Mesendoderm (in vitro differentiated cells): ENCODE results near the gene HSD11B1.

Source experiments
- DNase-seq: peaks from one replicate; pipeline ENCODE4 v3.0.0; 2013
- H2AK5ac ChIP-seq: 2 replicates; pipeline ENCODE4 v1.6.1; 2013; ENCODE audit warnings: low read length, inconsistent platforms
- H2BK120ac ChIP-seq: 2 replicates; pipeline ENCODE4 v1.6.1; 2013; ENCODE audit warnings: low read depth, mild to moderate bottlenecking, low read length, moderate library complexity, mixed read lengths
- H2BK15ac ChIP-seq: replicated peaks from 2 replicates; pipeline ENCODE4 v1.6.1; 2013; ENCODE audit warnings: low read depth, mild to moderate bottlenecking, moderate library complexity
- H2BK5ac ChIP-seq: 2 replicates; pipeline ENCODE4 v1.6.1; 2013; ENCODE audit warnings: low read length, inconsistent platforms
- H3K18ac ChIP-seq: 2 replicates; pipeline ENCODE4 v1.6.1; 2013; ENCODE audit warnings: mild to moderate bottlenecking, low read length, mixed read lengths
- H3K23ac ChIP-seq: one replicate; pipeline ENCODE4 v1.6.1; 2013; ENCODE audit warnings: low read length
- H3K27ac ChIP-seq: 2 replicates; pipeline ENCODE4 v1.5.1; 2013; ENCODE audit warnings: low read depth, mild to moderate bottlenecking, inconsistent platforms, low read length, moderate library complexity
- H3K27me3 ChIP-seq: 2 replicates; pipeline ENCODE4 v1.6.1; 2013; ENCODE audit warnings: low read length, control low read depth, mild to moderate bottlenecking, inconsistent platforms; ENCODE audit not compliant: insufficient read depth, poor library complexity
- H3K36me3 ChIP-seq: 2 replicates; pipeline ENCODE4 v1.6.1; 2013; ENCODE audit warnings: low read length, inconsistent platforms; ENCODE audit not compliant: control insufficient read depth, insufficient read depth
- H3K4ac ChIP-seq: one replicate; pipeline ENCODE4 v1.6.1; 2013; ENCODE audit warnings: low read depth, mild to moderate bottlenecking, low read length, moderate library complexity
- H3K4me1 ChIP-seq: 2 replicates; pipeline ENCODE4 v1.6.1; 2013; ENCODE audit warnings: low read depth, low read length, inconsistent platforms; ENCODE audit not compliant: control insufficient read depth
- H3K4me2 ChIP-seq: 2 replicates; pipeline ENCODE4 v1.6.1; 2013; ENCODE audit warnings: low read length
- H3K4me3 ChIP-seq: 2 replicates; pipeline ENCODE4 v1.5.1; 2013; ENCODE audit warnings: mild to moderate bottlenecking, low read length
- H3K56ac ChIP-seq: one replicate; pipeline ENCODE4 v1.6.1; 2013; ENCODE audit warnings: low read length
- H3K79me1 ChIP-seq: 2 replicates; pipeline ENCODE4 v1.6.1; 2013; ENCODE audit warnings: low read length, inconsistent platforms
- H3K79me2 ChIP-seq: 2 replicates; pipeline ENCODE4 v1.6.1; 2013; ENCODE audit warnings: mild to moderate bottlenecking, low read length; ENCODE audit not compliant: control insufficient read depth, insufficient read depth
- H3K9ac ChIP-seq: 2 replicates; pipeline ENCODE4 v1.6.1; 2013; ENCODE audit warnings: low read length, inconsistent platforms
- H4K5ac ChIP-seq: one replicate; pipeline ENCODE4 v1.6.1; 2013; ENCODE audit warnings: low read length
- H4K8ac ChIP-seq: one replicate; pipeline ENCODE4 v1.6.1; 2013; ENCODE audit warnings: low read depth, mild to moderate bottlenecking, control low read depth, low read length, moderate library complexity
- WGBS: extraction: QIAGEN DNeasy Blood & Tissue Kit; methylation state at CpG from one replicate; pipeline ENCODE4 v1.1.7; 2013; ENCODE audit warnings: low lambda C conversion rate, missing lambda C conversion rate; ENCODE audit not compliant: insufficient coverage; ENCODE audit errors: extremely low coverage; 5-methylcytosine and 5-hydroxymethylcytosine counted together

The HSD11B1 gene

DNA sequence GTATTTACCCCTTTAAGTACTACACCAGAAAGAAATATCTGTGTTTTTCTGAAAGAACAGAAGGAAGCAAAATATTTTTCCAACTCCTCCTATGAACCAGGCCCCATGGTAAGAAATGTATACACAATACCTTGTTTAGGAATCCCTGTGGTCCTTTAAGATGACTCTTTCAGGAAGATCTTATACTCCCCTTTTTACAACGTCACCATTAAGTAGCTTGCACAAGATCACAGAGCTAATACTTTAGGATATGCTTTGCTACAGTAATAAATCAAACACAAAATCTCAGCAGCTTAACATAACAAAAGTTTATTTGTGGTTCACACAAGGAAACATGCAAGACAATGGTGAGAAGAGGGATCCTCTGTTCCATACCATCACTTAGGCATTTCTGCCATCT, 43.6 kb upstream of the HSD11B1 start:
- WGBS, result no CpG with 5 or more reads among the region's 1 CpG
- Histone ChIP-seq H4K8ac (no peak overlapping the region), H3K9ac (no peak overlapping the region)

DNA sequence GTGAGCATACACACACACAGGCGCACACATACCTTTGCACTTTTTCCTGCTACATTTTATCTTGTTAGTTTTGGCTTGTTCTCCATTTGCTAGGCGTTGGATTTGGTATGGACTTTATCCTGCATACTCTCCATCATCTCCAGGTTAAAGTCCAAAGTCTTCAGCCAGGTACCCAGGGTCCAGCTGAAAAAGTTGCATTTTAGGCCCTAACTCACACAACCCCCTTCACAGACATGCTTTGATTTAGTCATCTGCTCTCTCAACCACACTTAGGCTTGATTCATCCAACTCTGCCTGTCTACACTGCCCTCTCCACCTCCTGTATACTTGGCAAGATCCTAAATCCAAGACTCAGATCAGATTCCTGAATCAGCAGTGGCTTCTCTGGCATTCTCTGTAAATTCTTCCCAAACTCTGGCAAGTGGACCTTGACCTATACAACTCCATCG, 41.7 kb upstream of the HSD11B1 start:
- Histone ChIP-seq H4K8ac (no peak overlapping the region), H4K5ac (no peak overlapping the region), H3K36me3 (no peaks in the 10 kb centered on the region), H2BK120ac (no peak overlapping the region), H3K18ac (no peak overlapping the region), H3K23ac (no peak overlapping the region), H2BK5ac (no peak overlapping the region), H3K79me2 (no peaks in the 10 kb centered on the region), H3K27me3 (no peaks in the 10 kb centered on the region), H3K4ac (no peak overlapping the region), H3K9ac (no peak overlapping the region), H3K4me1 (no peaks in the 10 kb centered on the region), H3K56ac (no peak overlapping the region), H3K4me3 (no peak overlapping the region), H2AK5ac (no peak overlapping the region), H3K27ac (no peak overlapping the region), H3K79me1 (no peaks in the 10 kb centered on the region), H3K4me2 (no peak overlapping the region), H2BK15ac (no peak overlapping the region)
- no CpG with 5 or more reads among the region's 3 CpGs for WGBS
- DNase-seq, result no peak

More for the DNA sequence above, 43.6 kb upstream of the HSD11B1 start:
- H3K56ac ChIP-seq, result no peak overlapping the region
- H3K36me3 ChIP-seq, result no peaks in the 10 kb centered on the region
- no peak overlapping the region for H3K23ac ChIP-seq
- no peak overlapping the region for H4K5ac ChIP-seq
- no peak overlapping the region for H3K4me3 ChIP-seq
- DNase-seq, result no peak
- no peak overlapping the region for H3K18ac ChIP-seq
- H3K4me1 ChIP-seq, result no peaks in the 10 kb centered on the region
- H2BK15ac ChIP-seq, result no peak overlapping the region
- no peaks in the 10 kb centered on the region for H3K79me2 ChIP-seq
- H3K79me1 ChIP-seq, result no peaks in the 10 kb centered on the region
- no peaks in the 10 kb centered on the region for H3K27me3 ChIP-seq
- H2BK120ac ChIP-seq, result no peak overlapping the region
- H3K4me2 ChIP-seq, result no peak overlapping the region
- H3K4ac ChIP-seq, result no peak overlapping the region
- H3K27ac ChIP-seq, result no peak overlapping the region
- H2AK5ac ChIP-seq, result no peak overlapping the region
- no peak overlapping the region for H2BK5ac ChIP-seq

DNA sequence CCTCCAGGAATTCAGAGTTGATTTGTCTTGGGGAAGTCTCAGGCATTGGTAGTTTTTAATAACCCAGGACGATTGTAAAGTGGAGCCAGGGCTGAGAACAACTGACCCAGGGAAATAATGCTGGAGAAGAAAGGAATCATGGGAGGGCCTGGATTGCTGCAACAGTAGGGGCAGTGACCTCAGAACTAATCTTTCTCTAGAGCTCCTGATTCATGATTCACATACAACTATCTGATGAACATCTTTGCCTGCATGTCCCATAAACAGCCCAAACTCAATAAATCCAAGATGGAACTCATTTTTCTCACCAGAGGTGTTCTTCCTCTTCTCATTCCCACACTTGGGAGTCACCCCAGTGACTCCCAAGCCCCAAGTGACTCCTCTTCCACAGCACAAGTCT, 37.5 kb upstream of the HSD11B1 start:
- no CpG with 5 or more reads among the region's 1 CpG for WGBS
- no peak overlapping the region for H2BK5ac ChIP-seq

DNA sequence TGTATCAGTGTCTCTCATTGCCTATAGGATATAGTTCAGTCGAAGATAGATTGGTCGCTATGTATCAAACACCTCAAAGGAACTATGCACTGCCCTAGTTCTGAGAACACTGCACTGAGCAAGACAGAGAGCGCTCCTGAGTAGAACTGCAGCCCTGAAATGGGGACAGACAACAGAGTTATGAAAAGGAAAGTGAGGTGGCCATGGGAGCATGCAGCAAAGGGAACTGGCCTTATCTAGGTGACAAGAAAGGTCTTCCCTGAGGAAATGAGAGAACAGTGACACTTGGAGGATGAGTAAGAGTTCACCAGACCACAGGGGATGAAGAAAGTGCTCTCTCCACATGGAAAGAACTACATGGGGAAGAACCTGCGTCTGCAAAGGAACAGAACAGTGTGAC, 36.9 kb upstream of the HSD11B1 start:
- no peak overlapping the region for H4K8ac ChIP-seq
- no peak overlapping the region for H4K5ac ChIP-seq
- no peaks in the 10 kb centered on the region for H3K36me3 ChIP-seq
- H3K27ac ChIP-seq, result no peak overlapping the region
- DNase-seq, result no peak
- H3K79me2 ChIP-seq, result no peaks in the 10 kb centered on the region
- H3K27me3 ChIP-seq, result peaks cover under 1% of the 10 kb centered on the region
- no peak overlapping the region for H3K4ac ChIP-seq
- WGBS, result no CpG with 5 or more reads among the region's 4 CpGs
- no peak overlapping the region for H3K4me2 ChIP-seq
- no peak overlapping the region for H3K56ac ChIP-seq
- H3K79me1 ChIP-seq, result no peaks in the 10 kb centered on the region
- H3K4me3 ChIP-seq, result no peak overlapping the region
- H3K9ac ChIP-seq, result no peak overlapping the region
- no peak overlapping the region for H2BK15ac ChIP-seq
- H2BK5ac ChIP-seq, result no peak overlapping the region
- H3K18ac ChIP-seq, result no peak overlapping the region
- no peak overlapping the region for H2BK120ac ChIP-seq
- H3K23ac ChIP-seq, result no peak overlapping the region
- no peaks in the 10 kb centered on the region for H3K4me1 ChIP-seq
- H2AK5ac ChIP-seq, result no peak overlapping the region

More for the DNA sequence above, 37.5 kb upstream of the HSD11B1 start:
- no peak overlapping the region for H3K4ac ChIP-seq
- no peak overlapping the region for H3K23ac ChIP-seq
- no peak overlapping the region for H2BK15ac ChIP-seq
- H3K4me2 ChIP-seq, result no peak overlapping the region
- H4K8ac ChIP-seq, result no peak overlapping the region
- no peak overlapping the region for H2AK5ac ChIP-seq
- H4K5ac ChIP-seq, result no peak overlapping the region
- H3K79me1 ChIP-seq, result no peaks in the 10 kb centered on the region
- H3K18ac ChIP-seq, result no peak overlapping the region
- H3K56ac ChIP-seq, result no peak overlapping the region
- H3K27me3 ChIP-seq, result no peaks in the 10 kb centered on the region
- no peak overlapping the region for H3K27ac ChIP-seq
- no peaks in the 10 kb centered on the region for H3K79me2 ChIP-seq
- no peak overlapping the region for H3K9ac ChIP-seq
- no peaks in the 10 kb centered on the region for H3K36me3 ChIP-seq
- no peak overlapping the region for H2BK120ac ChIP-seq
- no peak for DNase-seq
- no peak overlapping the region for H3K4me3 ChIP-seq
- no peaks in the 10 kb centered on the region for H3K4me1 ChIP-seq

DNA sequence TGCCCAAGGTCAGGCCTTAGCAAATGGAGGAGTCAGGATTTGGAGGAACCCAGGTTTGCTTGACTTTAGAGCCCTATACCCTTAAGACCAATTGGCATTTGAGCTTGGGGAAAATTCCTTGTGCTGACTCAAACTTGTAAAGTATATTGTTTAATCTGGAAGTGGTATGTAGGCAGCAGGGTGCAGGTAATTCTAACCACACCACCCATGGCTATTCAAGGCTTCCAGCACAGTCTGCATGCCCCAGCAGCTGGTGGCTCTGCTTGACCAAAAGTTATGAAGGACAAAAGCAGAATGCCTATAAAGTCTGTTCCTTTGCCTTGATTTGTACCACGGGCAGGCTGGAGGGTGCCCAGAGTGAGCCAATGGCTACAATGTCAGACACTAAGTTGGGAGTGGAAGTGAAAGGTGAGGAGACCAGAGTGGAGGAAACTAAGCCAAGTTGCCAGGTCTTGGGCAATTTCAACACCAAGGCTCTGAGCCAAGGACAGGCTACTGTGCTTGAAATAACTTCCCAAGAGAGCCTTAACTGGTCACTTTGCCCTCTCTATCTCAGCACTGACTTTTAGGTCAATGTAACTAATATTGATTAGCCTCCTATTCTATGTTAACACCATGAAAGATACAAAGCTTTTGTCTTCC, 34.1 kb upstream of the HSD11B1 start:
- H2BK5ac ChIP-seq, result no peak overlapping the region
- no peak overlapping the region for H4K8ac ChIP-seq
- H3K79me2 ChIP-seq, result no peaks in the 10 kb centered on the region
- H3K27me3 ChIP-seq, result peaks cover 20% of the 10 kb centered on the region
- H3K23ac ChIP-seq, result no peak overlapping the region
- no peak overlapping the region for H3K4me3 ChIP-seq
- no peak overlapping the region for H3K9ac ChIP-seq
- no peak overlapping the region for H2BK120ac ChIP-seq
- no peak overlapping the region for H3K56ac ChIP-seq
- no peaks in the 10 kb centered on the region for H3K79me1 ChIP-seq
- H2AK5ac ChIP-seq, result no peak overlapping the region
- no peak overlapping the region for H3K4ac ChIP-seq
- no peak overlapping the region for H3K27ac ChIP-seq
- no CpG with 5 or more reads among the region's 1 CpG for WGBS
- no peak overlapping the region for H3K4me2 ChIP-seq
- H2BK15ac ChIP-seq, result no peak overlapping the region
- no peaks in the 10 kb centered on the region for H3K36me3 ChIP-seq
- no peak for DNase-seq
- no peak overlapping the region for H3K18ac ChIP-seq
- H3K4me1 ChIP-seq, result no peaks in the 10 kb centered on the region
- H4K5ac ChIP-seq, result no peak overlapping the region
